Measurements from ENCODE around the gene MAP6. TPM values are rescaled to one million over a fixed set of nuclear protein-coding genes. Genes with fewer than 3 reads are reported as not detected.

The MAP6 gene
- total RNA-seq (2.9 and 3.8 TPM in 2 replicates), polyA plus RNA-seq (2.7 and 5.6 TPM in 2 replicates)

GRCh38 chr11:75668451-75669297 lies at the start of gene MAP6:
TSS of gene MAP6 (minus strand) at chr11:75669038. CDS start at chr11:75668369, 669 bp downstream.
- Histone ChIP-seq H3K9me3 (ENCODE audit: low read depth) (no peaks in the 10 kb centered on the region), H3K36me3 (no peaks in the 10 kb centered on the region), H3K4me1 (ENCODE audit: low read depth) (no peaks in the 10 kb centered on the region), H3K27me3 (peaks cover 93% of the 10 kb centered on the region), H3K4me3 (peak within 1 kb of the TSS; percentile 48), H3K27ac (no peak within 1 kb of the TSS)
- TF ChIP-seq CTCF (IDR thresholded peaks at IDR 0.05; ENCODE audit: low read depth, low read length): no peak
- peak in 1 of 2 donors; percentile 45 for DNase-seq (ENCODE audit: low read depth in 1 of 2, low spot score in 1 of 2)

GRCh38 chr11:75717608-75718418 lies 49.0 kb upstream of the MAP6 start, which contains the start of gene MOGAT2:
TSS of gene MOGAT2 (plus strand) at chr11:75717838. CDS start at chr11:75717889, 51 bp downstream.
- H3K4me1 ChIP-seq (ENCODE audit: low read depth): no peaks in the 10 kb centered on the region
- no peaks in the 10 kb centered on the region for H3K36me3 ChIP-seq
- no peaks in the 10 kb centered on the region for H3K27me3 ChIP-seq
- H3K27ac ChIP-seq: no peak within 1 kb of the TSS
- no peak for TF ChIP-seq CTCF (IDR thresholded peaks at IDR 0.05; ENCODE audit: low read depth, low read length)
- no peak within 1 kb of the TSS for H3K4me3 ChIP-seq
- no peak for DNase-seq (ENCODE audit: low read depth in 1 of 2, low spot score in 1 of 2)
- no peaks in the 10 kb centered on the region for H3K9me3 ChIP-seq (ENCODE audit: low read depth)

GRCh38 chr11:75716659-75717058 lies 47.8 kb upstream of the MAP6 start:
- Histone ChIP-seq H3K4me3 (no peak overlapping the region), H3K9me3 (ENCODE audit: low read depth) (no peaks in the 10 kb centered on the region), H3K27ac (no peak overlapping the region), H3K36me3 (no peaks in the 10 kb centered on the region), H3K27me3 (peaks cover 6% of the 10 kb centered on the region), H3K4me1 (ENCODE audit: low read depth) (no peaks in the 10 kb centered on the region)
- DNase-seq (ENCODE audit: low read depth in 1 of 2, low spot score in 1 of 2): no peak
- no peak for TF ChIP-seq CTCF (IDR thresholded peaks at IDR 0.05; ENCODE audit: low read depth, low read length)

- no peak overlapping the region for H3K27ac ChIP-seq
- no peaks in the 10 kb centered on the region for H3K9me3 ChIP-seq (ENCODE audit: low read depth)
- H3K27me3 ChIP-seq: peaks cover 6% of the 10 kb centered on the region
- H3K36me3 ChIP-seq: no peaks in the 10 kb centered on the region
- DNase-seq (ENCODE audit: low read depth in 1 of 2, low spot score in 1 of 2): no peak
- no peak overlapping the region for H3K4me3 ChIP-seq
- no peak for TF ChIP-seq CTCF (IDR thresholded peaks at IDR 0.05; ENCODE audit: low read depth, low read length)
- no peaks in the 10 kb centered on the region for H3K4me1 ChIP-seq (ENCODE audit: low read depth)
These were observed 46.9 kb upstream of the MAP6 start for GRCh38 chr11:75715688-75716087.

GRCh38 chr11:75714211-75714610 lies 45.4 kb upstream of the MAP6 start:
- no peak overlapping the region for H3K4me3 ChIP-seq
- no peaks in the 10 kb centered on the region for H3K36me3 ChIP-seq
- no peak for DNase-seq (ENCODE audit: low read depth in 1 of 2, low spot score in 1 of 2)

More at GRCh38 chr11:75714211-75714610, 45.4 kb upstream of the MAP6 start:
- Histone ChIP-seq H3K27ac (no peak overlapping the region), H3K9me3 (ENCODE audit: low read depth) (no peaks in the 10 kb centered on the region), H3K4me1 (ENCODE audit: low read depth) (no peaks in the 10 kb centered on the region), H3K27me3 (peaks cover 6% of the 10 kb centered on the region)
- TF ChIP-seq CTCF (IDR thresholded peaks at IDR 0.05; ENCODE audit: low read depth, low read length): no peak
